OCI-LY3 (cell line): ENCODE measurements around the gene PLEKHG3.

Source experiments
- H2AFZ ChIP-seq: fragments of 200-600, 300-600 bp; shearing (Covaris generic); 2 replicates; pipeline ENCODE4 v1.6.0; 2014; ENCODE audit warnings: antibody characterized with exemption, low read depth, low read length
- H3K27ac ChIP-seq: fragments of 200-600, 300-600 bp; sonication (generic); 2 replicates; pipeline ENCODE4 v1.5.1; 2014; ENCODE audit warnings: mild to moderate bottlenecking, low read length, moderate library complexity, mixed read lengths
- H3K27me3 ChIP-seq: fragments of 200-600, 300-600 bp; sonication (generic); 2 replicates; pipeline ENCODE4 v1.6.1; 2014; ENCODE audit warnings: low read depth, low read length, mixed read lengths
- H3K36me3 ChIP-seq: fragments of 200-600, 300-600 bp; sonication (generic); replicated peaks from 2 replicates; pipeline ENCODE3; 2014; ENCODE audit warnings: low read depth, low read length, mixed read lengths
- H3K4me1 ChIP-seq: fragments of 300-600, 200-600 bp; sonication (generic); 2 replicates; pipeline ENCODE4 v1.6.1; 2014; ENCODE audit warnings: low read length, mixed read lengths
- H3K4me2 ChIP-seq: fragments of 200-600, 300-600 bp; sonication (generic); 2 replicates; pipeline ENCODE4 v1.6.1; 2014; ENCODE audit warnings: low read length, mixed read lengths
- H3K4me3 ChIP-seq: fragments of 300-600, 200-600 bp; sonication (generic); 2 replicates; pipeline ENCODE4 v1.5.1; 2014; ENCODE audit warnings: antibody characterized with exemption, mild to moderate bottlenecking, low read length, moderate library complexity
- H3K79me2 ChIP-seq: fragments of 300-600, 200-600 bp; shearing (Covaris generic); 2 replicates; pipeline ENCODE4 v1.6.1; 2014; ENCODE audit warnings: mild to moderate bottlenecking, low read length, mixed read lengths
- H3K9ac ChIP-seq: fragments of 300-600, 200-600 bp; shearing (Covaris generic); 2 replicates; pipeline ENCODE4 v1.6.0; 2014; ENCODE audit warnings: mild to moderate bottlenecking, low read length, moderate library complexity
- H3K9me3 ChIP-seq: fragments of 200-600, 300-600 bp; shearing (Covaris generic); 2 replicates; pipeline ENCODE4 v1.6.1; 2014; ENCODE audit warnings: low read length, mixed read lengths; ENCODE audit not compliant: insufficient read depth
- H4K20me1 ChIP-seq: fragments of 200-600, 300-600 bp; sonication (generic); 2 replicates; pipeline ENCODE4 v1.6.1; 2016; ENCODE audit warnings: low read length, mixed read lengths; ENCODE audit not compliant: insufficient read depth
- CTCF ChIP-seq: fragments of 200-600, 300-600 bp; sonication (generic); IDR thresholded peaks from 2 replicates; pipeline ENCODE4 v1.5.1; 2014; ENCODE audit warnings: antibody characterized with exemption, low read length, low read depth
- EZH2phosphoT487 ChIP-seq: fragments of 200-600 bp; shearing (Covaris generic); IDR thresholded peaks from 2 replicates; pipeline ENCODE4 v1.6.1; 2018; ENCODE audit warnings: antibody characterized with exemption, mixed run types, low read depth

The PLEKHG3 gene

GRCh38 chr14:64732536-64733120, 28.4 kb downstream of the PLEKHG3 start:
- no peak overlapping the region for H3K27ac ChIP-seq
- no peaks in the 10 kb centered on the region for H3K36me3 ChIP-seq
- H2AFZ ChIP-seq = no peak overlapping the region
- H3K79me2 ChIP-seq = no peaks in the 10 kb centered on the region
- H4K20me1 ChIP-seq = no peaks in the 10 kb centered on the region
- H3K9me3 ChIP-seq = no peaks in the 10 kb centered on the region
- H3K4me3 ChIP-seq = no peak overlapping the region
- H3K9ac ChIP-seq = no peak overlapping the region
- no peaks in the 10 kb centered on the region for H3K27me3 ChIP-seq
- peaks cover 6% of the 10 kb centered on the region for H3K4me1 ChIP-seq
- no peak overlapping the region for H3K4me2 ChIP-seq
- TF ChIP-seq EZH2phosphoT487 (no peak), CTCF (no peak)

- no peak overlapping the region for H3K4me2 ChIP-seq
- H4K20me1 ChIP-seq = no peaks in the 10 kb centered on the region
- no peak overlapping the region for H3K9ac ChIP-seq
- H3K27me3 ChIP-seq = no peaks in the 10 kb centered on the region
- no peaks in the 10 kb centered on the region for H3K9me3 ChIP-seq
- no peak overlapping the region for H3K4me3 ChIP-seq
- peaks cover 1% of the 10 kb centered on the region for H3K4me1 ChIP-seq
- H3K79me2 ChIP-seq = no peaks in the 10 kb centered on the region
- no peak overlapping the region for H3K27ac ChIP-seq
- no peaks in the 10 kb centered on the region for H3K36me3 ChIP-seq
- H2AFZ ChIP-seq = no peak overlapping the region
- TF ChIP-seq EZH2phosphoT487 (no peak), CTCF (no peak)
Measured at GRCh38 chr14:64733321-64733720, 29.1 kb downstream of the PLEKHG3 start.

DNA sequence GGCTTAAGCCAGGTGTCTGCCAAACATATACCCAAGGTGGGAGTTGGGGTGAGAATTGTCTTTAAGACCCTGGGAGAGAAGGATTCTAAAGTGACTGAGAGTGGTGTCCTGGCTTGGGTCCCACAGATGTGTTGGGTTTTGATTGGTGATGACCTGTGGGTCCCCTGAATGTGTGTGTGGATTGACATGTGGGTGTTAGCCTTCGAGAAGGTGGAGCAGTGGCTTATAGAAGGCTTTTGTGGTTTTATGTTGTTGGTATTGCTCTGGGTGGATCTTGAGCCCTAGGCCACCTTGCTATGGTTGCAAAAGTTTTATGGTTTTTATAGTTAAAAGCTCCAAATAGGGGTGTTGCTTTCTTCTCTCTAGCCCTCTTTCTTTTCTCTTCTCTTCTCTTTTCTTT, 29.7 kb downstream of the PLEKHG3 start:
- H3K36me3 ChIP-seq = no peaks in the 10 kb centered on the region
- H4K20me1 ChIP-seq = no peaks in the 10 kb centered on the region
- H2AFZ ChIP-seq = no peak overlapping the region
- H3K79me2 ChIP-seq = no peaks in the 10 kb centered on the region
- no peak overlapping the region for H3K27ac ChIP-seq
- TF ChIP-seq CTCF = no peak
- H3K27me3 ChIP-seq = no peaks in the 10 kb centered on the region
- H3K9ac ChIP-seq = no peak overlapping the region
- H3K4me1 ChIP-seq = no peaks in the 10 kb centered on the region
- no peaks in the 10 kb centered on the region for H3K9me3 ChIP-seq
- H3K4me2 ChIP-seq = no peak overlapping the region
- no peak overlapping the region for H3K4me3 ChIP-seq

- Histone ChIP-seq H3K4me2 (no peak overlapping the region), H3K4me1 (no peaks in the 10 kb centered on the region), H3K79me2 (no peaks in the 10 kb centered on the region), H2AFZ (no peak overlapping the region), H3K36me3 (no peaks in the 10 kb centered on the region), H3K27me3 (no peaks in the 10 kb centered on the region), H3K9ac (no peak overlapping the region), H3K4me3 (no peak overlapping the region), H4K20me1 (no peaks in the 10 kb centered on the region), H3K9me3 (no peaks in the 10 kb centered on the region), H3K27ac (no peak overlapping the region)
- TF ChIP-seq CTCF (no peak), EZH2phosphoT487 (no peak)
Measured at GRCh38 chr14:64734990-64735389, 30.8 kb downstream of the PLEKHG3 start.
